Liver (tissue), 9 donors: ENCODE data around the gene KRT32. TPM values are rescaled to one million over a fixed set of nuclear protein-coding genes. Genes with fewer than 3 reads are reported as not detected.

ENCODE experiments used
- DNase-seq: peaks from one replicate; pipeline ENCODE4 v3.0.0-alpha.2; 2017; ENCODE audit warnings: low spot score
- H3K27ac ChIP-seq, 2 donors: one replicate each; pipeline ENCODE4 v1.7.0; 2013; ENCODE audit warnings: inconsistent platforms in 2 of 2, low read length in 2 of 2, control low read depth in 1 of 2, low read depth in 1 of 2, mild to moderate bottlenecking in 1 of 2
- H3K27me3 ChIP-seq, 4 donors: one replicate each; pipeline versions ENCODE4 v1.6.1 to v1.7.0; 2013; ENCODE audit warnings: low read length in 3 of 4, inconsistent platforms in 1 of 4, mild to moderate bottlenecking in 1 of 4, moderate library complexity in 1 of 4; ENCODE audit not compliant: control insufficient read depth in 4 of 4, insufficient read depth in 4 of 4
- H3K36me3 ChIP-seq, 4 donors: one replicate each; pipeline versions ENCODE4 v1.6.1 to v1.7.0; 2013; ENCODE audit warnings: low read length in 3 of 4, mild to moderate bottlenecking in 3 of 4, low read depth in 1 of 4, moderate library complexity in 1 of 4; ENCODE audit not compliant: control insufficient read depth in 4 of 4, insufficient read depth in 3 of 4
- H3K4me1 ChIP-seq, 4 donors: one replicate each; pipeline versions ENCODE4 v1.6.1 to v1.7.0; 2013; ENCODE audit warnings: low read length in 3 of 4, mild to moderate bottlenecking in 3 of 4, moderate library complexity in 1 of 4; ENCODE audit not compliant: control insufficient read depth in 4 of 4, insufficient read depth in 4 of 4
- H3K4me3 ChIP-seq, 3 donors: one replicate each; pipeline versions ENCODE4 v1.6.1 to v1.7.0; 2013; ENCODE audit warnings: low read length in 3 of 3, control low read depth in 1 of 3, low read depth in 1 of 3, mild to moderate bottlenecking in 1 of 3
- H3K9ac ChIP-seq, 2 donors: one replicate each; pipeline ENCODE4 v1.7.0; 2013; ENCODE audit warnings: low read length in 2 of 2, mild to moderate bottlenecking in 2 of 2, moderate library complexity in 2 of 2, control low read depth in 1 of 2, low read depth in 1 of 2
- H3K9me3 ChIP-seq, 4 donors: one replicate each; pipeline versions ENCODE4 v1.6.1 to v1.7.0; 2013; ENCODE audit warnings: low read length in 3 of 4; ENCODE audit not compliant: control insufficient read depth in 4 of 4
- EGR1 ChIP-seq, 2 donors: IDR thresholded peaks; 2 replicates each; pipeline ENCODE4 v1.6.1; 2016 to 2018; ENCODE audit warnings: antibody characterized with exemption in 2 of 2, low read depth in 2 of 2
- FOXA1 ChIP-seq: IDR thresholded peaks from 2 replicates; pipeline ENCODE4 v1.6.1; 2016; ENCODE audit warnings: antibody characterized with exemption
- FOXA2 ChIP-seq: IDR thresholded peaks from 2 replicates; pipeline ENCODE4 v1.6.1; 2016; ENCODE audit warnings: antibody characterized with exemption
- HNF4A ChIP-seq, 2 donors: conservative IDR thresholded peaks; 2 replicates each; pipeline ENCODE4 v1.6.1; 2016; ENCODE audit warnings: antibody characterized with exemption in 2 of 2, mild to moderate bottlenecking in 2 of 2
- HNF4G ChIP-seq: IDR thresholded peaks from 2 replicates; pipeline ENCODE4 v1.6.1; 2016; ENCODE audit warnings: antibody characterized with exemption
- RXRA ChIP-seq, 2 donors: IDR thresholded peaks; 2 replicates each; pipeline ENCODE4 v1.6.1; 2017 to 2018; ENCODE audit warnings: antibody characterized with exemption in 2 of 2, mild to moderate bottlenecking in 1 of 2
- TAF1 ChIP-seq: conservative IDR thresholded peaks from 2 replicates; pipeline ENCODE4 v1.6.1; 2016; ENCODE audit warnings: antibody characterized with exemption, mild to moderate bottlenecking
- YY1 ChIP-seq: IDR thresholded peaks from 2 replicates; pipeline ENCODE4 v1.6.1; 2016; ENCODE audit warnings: antibody characterized with exemption, mild to moderate bottlenecking
- WGBS: extraction: QIAGEN DNeasy Blood & Tissue Kit; methylation state at CpG from one replicate; pipeline ENCODE4 v1.1.7; 2013; 5-methylcytosine and 5-hydroxymethylcytosine counted together
- polyA plus RNA-seq, 2 donors: library from polyadenylated mRNA; stranded (reverse) in 1 of 2; unstranded in 1 of 2; fragments of 200-250 nt in 1 of 2; fragments of >200 nt in 1 of 2; fragmentation: Nextera tagmentation in 1 of 2; extraction: Ambion mirVana in 1 of 2; gene quantifications; one replicate each; pipeline versions ENCODE4 v1.2.1 to v1.2.3, GENCODE V29; 2013 to 2015
- total RNA-seq, 2 donors: library from RNA; depleted of rRNA; stranded (reverse); fragments of >200 nt; gene quantifications; one replicate each; pipeline ENCODE4 v1.2.3, GENCODE V29; 2014
- TF ChIP-seq, protein P1 (sequence below): IDR thresholded peaks from 2 replicates; pipeline ENCODE4 v1.6.1; 2016; ENCODE audit warnings: antibody characterized with exemption
- TF ChIP-seq, protein P2 (sequence below): IDR thresholded peaks from 2 replicates; pipeline ENCODE4 v1.6.1; 2016; ENCODE audit warnings: antibody characterized with exemption
- TF ChIP-seq, protein P3 (sequence below): fragments of 150-350 bp; IDR thresholded peaks from 2 replicates; pipeline ENCODE4 v1.5.1; 2017; ENCODE audit warnings: improper control_type of control experiment, low read depth, low read length; ENCODE audit not compliant: missing input control
- TF ChIP-seq, protein P4 (sequence below): IDR thresholded peaks from 2 replicates; pipeline ENCODE4 v1.6.1; 2016; ENCODE audit warnings: antibody characterized with exemption
- TF ChIP-seq, protein P5 (sequence below): IDR thresholded peaks from 2 replicates; pipeline ENCODE4 v1.6.1; 2016; ENCODE audit warnings: antibody characterized with exemption, mild to moderate bottlenecking
- donor health status: healthy.
- donor health status: healthy.
- donor health status: healthy.
- donor health status: healthy.
- donor health status: healthy.

The KRT32 gene
- total and polyA plus RNA-seq, 4 donors = not detected

DNA sequence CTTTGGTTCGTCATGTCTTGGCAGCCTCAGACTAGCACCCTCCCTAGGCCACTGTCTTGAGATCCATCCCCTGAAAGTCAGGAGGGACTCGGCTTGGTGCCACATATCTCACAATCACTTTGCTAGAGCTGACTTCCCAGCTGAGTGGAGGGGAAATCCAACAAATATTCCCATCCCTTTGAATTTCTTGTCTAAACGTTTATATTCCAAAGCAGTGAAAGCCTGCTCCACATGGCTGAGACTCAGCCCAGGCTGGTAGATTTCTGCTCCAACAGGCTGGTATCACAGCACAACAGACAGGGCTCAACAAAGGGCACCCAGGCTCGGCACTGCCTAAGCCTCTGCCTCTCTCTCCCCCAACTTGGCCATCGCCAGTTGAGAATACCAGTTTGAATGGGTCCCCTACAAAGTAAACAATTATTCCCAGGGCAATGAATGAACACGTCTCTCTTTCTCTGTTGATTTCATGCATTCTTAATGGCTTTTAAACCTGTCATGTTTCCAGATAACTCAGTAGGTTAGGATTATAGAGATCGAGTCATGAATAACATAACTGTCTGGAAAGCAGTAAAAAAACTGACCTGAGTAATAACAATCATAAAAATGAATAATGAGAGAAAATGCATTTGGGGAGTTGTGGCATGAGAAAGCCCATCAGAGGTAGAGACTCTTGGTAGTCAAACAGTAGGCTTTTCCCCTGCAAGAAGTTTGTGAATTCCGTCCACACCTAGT, 37.2 kb upstream of the KRT32 start:
- no peak for DNase-seq
- TF ChIP-seq, protein P1, sequence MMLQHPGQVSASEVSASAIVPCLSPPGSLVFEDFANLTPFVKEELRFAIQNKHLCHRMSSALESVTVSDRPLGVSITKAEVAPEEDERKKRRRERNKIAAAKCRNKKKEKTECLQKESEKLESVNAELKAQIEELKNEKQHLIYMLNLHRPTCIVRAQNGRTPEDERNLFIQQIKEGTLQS = no peak
- TF ChIP-seq, protein P2, sequence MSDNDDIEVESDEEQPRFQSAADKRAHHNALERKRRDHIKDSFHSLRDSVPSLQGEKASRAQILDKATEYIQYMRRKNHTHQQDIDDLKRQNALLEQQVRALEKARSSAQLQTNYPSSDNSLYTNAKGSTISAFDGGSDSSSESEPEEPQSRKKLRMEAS = no peak
- TF ChIP-seq FOXA2 = no peak
- H3K36me3 ChIP-seq = no peaks in the 10 kb centered on the region
- H3K27me3 ChIP-seq = no peaks in the 10 kb centered on the region
- H3K9me3 ChIP-seq = no peaks in the 10 kb centered on the region
- WGBS = 79% methylated on average over 8 of the region's 8 CpGs
- no peak overlapping the region for H3K27ac ChIP-seq
- H3K4me1 ChIP-seq = no peaks in the 10 kb centered on the region
- no peak overlapping the region for H3K4me3 ChIP-seq
- no peak overlapping the region for H3K9ac ChIP-seq

DNA sequence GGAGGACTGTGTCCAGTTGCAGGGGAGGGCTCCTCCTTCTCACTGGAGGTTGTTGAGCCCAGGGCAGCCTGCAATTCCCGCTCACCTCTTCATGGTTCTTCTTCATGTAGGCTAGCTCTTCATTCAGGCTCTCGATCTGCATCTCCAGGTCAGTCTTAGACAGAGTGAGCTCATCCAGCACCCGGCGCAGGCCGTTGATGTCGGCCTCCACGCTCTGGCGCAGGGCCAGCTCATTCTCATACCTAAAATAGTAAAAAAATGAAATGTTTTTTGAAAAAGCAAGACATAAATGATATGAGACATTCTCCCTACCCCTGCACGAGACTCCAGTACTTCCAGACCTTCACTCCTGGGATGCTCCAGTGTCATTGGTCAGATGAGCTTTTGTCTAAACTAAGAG, 36.0 kb upstream of the KRT32 start:
- TF ChIP-seq HNF4A (conservative IDR thresholded peaks at IDR 0.05) (no peak), TAF1 (no peak), RXRA (IDR thresholded peaks at IDR 0.05) (no peak), HNF4G (no peak), FOXA1 (no peak), YY1 (no peak)
- TF ChIP-seq, protein P3, sequence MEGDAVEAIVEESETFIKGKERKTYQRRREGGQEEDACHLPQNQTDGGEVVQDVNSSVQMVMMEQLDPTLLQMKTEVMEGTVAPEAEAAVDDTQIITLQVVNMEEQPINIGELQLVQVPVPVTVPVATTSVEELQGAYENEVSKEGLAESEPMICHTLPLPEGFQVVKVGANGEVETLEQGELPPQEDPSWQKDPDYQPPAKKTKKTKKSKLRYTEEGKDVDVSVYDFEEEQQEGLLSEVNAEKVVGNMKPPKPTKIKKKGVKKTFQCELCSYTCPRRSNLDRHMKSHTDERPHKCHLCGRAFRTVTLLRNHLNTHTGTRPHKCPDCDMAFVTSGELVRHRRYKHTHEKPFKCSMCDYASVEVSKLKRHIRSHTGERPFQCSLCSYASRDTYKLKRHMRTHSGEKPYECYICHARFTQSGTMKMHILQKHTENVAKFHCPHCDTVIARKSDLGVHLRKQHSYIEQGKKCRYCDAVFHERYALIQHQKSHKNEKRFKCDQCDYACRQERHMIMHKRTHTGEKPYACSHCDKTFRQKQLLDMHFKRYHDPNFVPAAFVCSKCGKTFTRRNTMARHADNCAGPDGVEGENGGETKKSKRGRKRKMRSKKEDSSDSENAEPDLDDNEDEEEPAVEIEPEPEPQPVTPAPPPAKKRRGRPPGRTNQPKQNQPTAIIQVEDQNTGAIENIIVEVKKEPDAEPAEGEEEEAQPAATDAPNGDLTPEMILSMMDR = no peak
- Histone ChIP-seq H3K36me3 (no peaks in the 10 kb centered on the region), H3K27ac (no peak overlapping the region), H3K4me1 (no peaks in the 10 kb centered on the region), H3K9ac (no peak overlapping the region), H3K4me3 (no peak overlapping the region), H3K27me3 (no peaks in the 10 kb centered on the region), H3K9me3 (no peaks in the 10 kb centered on the region)
- WGBS = 89% methylated on average over 9 of the region's 9 CpGs
- DNase-seq = no peak

DNA sequence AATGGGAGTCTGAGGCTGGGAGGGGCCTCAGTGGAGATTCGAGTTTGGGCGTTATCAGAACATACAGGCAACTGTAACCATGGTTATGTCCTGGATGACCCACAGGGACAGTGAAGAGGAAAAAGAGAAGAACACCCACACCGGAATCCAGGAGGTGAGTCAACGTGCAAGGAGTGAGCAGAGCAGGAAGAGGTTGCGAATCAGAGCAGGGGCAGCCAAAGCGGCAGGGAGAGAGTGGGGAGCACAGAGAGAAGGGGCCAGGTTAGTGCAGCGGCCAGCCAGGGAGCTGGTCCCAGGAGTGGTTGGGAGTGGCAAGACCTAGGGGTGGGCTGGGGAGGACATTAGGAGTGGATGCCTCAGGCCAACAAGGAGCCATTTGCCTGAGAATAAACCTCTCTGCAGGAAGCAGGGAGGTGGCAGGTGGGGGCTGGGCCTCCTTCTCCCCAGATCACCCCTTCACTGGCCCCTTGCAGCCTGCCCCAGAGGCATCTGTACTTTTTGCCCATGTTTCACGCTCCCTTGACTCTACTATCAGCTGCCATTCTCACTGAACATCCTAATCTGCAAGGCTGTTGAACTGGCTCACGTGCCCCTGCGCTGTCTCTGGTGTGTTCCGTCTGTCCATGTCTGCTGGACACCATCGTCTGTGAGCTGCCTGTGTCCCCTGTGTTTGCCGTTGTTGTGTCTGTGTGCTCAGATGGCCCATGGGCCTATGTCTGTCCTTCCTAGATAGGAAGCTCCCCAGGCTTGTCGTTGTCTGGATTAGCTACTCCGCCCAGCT, 33.1 kb upstream of the KRT32 start:
- no peak overlapping the region for H3K27ac ChIP-seq
- DNase-seq = peak; percentile 51
- H3K4me1 ChIP-seq = no peaks in the 10 kb centered on the region
- H3K4me3 ChIP-seq = no peak overlapping the region
- 73% methylated on average over 15 of the region's 15 CpGs for WGBS
- no peaks in the 10 kb centered on the region for H3K36me3 ChIP-seq
- H3K9ac ChIP-seq = no peak overlapping the region
- no peaks in the 10 kb centered on the region for H3K27me3 ChIP-seq
- TF ChIP-seq, protein P1 = no peak
- TF ChIP-seq, protein P3 = no peak
- TF ChIP-seq TAF1 (no peak), YY1 (no peak), EGR1 (IDR thresholded peaks at IDR 0.05; ENCODE audit: low read depth in 2 of 2) (no peak), RXRA (IDR thresholded peaks at IDR 0.05) (no peak)
- TF ChIP-seq, protein P2 = no peak
- TF ChIP-seq, protein P4, sequence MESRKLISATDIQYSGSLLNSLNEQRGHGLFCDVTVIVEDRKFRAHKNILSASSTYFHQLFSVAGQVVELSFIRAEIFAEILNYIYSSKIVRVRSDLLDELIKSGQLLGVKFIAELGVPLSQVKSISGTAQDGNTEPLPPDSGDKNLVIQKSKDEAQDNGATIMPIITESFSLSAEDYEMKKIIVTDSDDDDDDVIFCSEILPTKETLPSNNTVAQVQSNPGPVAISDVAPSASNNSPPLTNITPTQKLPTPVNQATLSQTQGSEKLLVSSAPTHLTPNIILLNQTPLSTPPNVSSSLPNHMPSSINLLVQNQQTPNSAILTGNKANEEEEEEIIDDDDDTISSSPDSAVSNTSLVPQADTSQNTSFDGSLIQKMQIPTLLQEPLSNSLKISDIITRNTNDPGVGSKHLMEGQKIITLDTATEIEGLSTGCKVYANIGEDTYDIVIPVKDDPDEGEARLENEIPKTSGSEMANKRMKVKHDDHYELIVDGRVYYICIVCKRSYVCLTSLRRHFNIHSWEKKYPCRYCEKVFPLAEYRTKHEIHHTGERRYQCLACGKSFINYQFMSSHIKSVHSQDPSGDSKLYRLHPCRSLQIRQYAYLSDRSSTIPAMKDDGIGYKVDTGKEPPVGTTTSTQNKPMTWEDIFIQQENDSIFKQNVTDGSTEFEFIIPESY = no peak
- TF ChIP-seq, protein P5, sequence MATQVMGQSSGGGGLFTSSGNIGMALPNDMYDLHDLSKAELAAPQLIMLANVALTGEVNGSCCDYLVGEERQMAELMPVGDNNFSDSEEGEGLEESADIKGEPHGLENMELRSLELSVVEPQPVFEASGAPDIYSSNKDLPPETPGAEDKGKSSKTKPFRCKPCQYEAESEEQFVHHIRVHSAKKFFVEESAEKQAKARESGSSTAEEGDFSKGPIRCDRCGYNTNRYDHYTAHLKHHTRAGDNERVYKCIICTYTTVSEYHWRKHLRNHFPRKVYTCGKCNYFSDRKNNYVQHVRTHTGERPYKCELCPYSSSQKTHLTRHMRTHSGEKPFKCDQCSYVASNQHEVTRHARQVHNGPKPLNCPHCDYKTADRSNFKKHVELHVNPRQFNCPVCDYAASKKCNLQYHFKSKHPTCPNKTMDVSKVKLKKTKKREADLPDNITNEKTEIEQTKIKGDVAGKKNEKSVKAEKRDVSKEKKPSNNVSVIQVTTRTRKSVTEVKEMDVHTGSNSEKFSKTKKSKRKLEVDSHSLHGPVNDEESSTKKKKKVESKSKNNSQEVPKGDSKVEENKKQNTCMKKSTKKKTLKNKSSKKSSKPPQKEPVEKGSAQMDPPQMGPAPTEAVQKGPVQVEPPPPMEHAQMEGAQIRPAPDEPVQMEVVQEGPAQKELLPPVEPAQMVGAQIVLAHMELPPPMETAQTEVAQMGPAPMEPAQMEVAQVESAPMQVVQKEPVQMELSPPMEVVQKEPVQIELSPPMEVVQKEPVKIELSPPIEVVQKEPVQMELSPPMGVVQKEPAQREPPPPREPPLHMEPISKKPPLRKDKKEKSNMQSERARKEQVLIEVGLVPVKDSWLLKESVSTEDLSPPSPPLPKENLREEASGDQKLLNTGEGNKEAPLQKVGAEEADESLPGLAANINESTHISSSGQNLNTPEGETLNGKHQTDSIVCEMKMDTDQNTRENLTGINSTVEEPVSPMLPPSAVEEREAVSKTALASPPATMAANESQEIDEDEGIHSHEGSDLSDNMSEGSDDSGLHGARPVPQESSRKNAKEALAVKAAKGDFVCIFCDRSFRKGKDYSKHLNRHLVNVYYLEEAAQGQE = no peak
- H3K9me3 ChIP-seq = no peaks in the 10 kb centered on the region
